HG03575 (cell line): ENCODE data around the gene KIF27.
"Not testable (repeated sequence)": the region's sequence is repeated elsewhere in the genome, so short reads cannot be mapped to it uniquely, and the experiment has no call there.

ENCODE experiments used
- ATAC-seq: cut with Tn5 transposase; IDR thresholded peaks from one replicate; pipeline ENCODE4 v1.9.1; 2021; ENCODE audit not compliant: unreplicated experiment, insufficient number of reproducible peaks, low FRiP score; ENCODE audit errors: extremely low read depth

KIF27 gene

DNA sequence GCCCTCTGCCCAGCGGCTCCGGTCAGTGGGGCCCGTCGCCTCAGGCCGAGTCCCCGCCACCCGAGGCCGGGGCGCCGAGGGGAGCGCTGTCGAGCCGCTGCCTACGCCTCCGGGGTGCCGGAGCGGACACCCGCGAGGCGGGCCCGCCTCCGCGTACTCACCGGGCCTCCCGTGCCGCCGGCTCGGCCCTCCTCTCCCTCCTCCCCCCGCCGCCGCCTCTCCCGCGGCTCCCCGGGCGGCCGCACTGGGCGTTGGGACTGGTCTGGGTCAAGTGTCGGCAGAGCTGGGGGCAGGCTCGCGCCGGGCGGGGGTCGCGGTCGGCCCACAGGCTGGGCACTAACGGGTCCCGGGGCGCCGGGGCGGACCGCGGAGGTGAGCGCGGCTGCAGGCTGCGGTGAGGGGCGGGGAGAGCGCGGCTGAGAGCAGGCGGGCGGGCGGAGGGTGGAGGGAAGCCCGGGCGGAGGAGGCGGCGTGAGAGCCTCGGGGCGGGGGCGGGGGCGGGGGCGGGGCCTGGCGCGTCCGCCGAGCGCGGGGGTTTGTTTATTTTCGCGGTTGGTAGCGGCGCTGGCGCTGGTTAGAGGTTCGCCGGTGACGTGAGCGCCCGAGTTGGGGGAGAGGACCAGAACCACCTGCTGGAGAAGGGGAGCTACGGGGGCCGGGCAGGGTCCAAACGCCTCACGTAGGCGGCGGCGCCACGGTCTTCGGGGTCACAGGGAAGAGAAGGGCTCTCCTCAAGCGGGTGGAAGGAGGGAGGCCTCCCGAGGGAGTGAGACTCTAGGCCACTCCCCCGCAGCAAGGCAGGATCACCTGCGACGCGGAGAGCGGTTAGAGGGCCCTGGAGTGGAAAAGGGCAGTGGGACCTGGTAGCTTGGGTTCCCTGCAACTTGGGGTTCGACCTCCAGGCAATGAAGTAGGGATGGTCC, 103.6 kb downstream of the KIF27 start, which contains the start of gene GKAP1:
Gene GKAP1 (minus strand): TSS at position 414 of the 923 bp plus-strand sequence. CDS start 11,252 bp downstream, outside the sequence.
- ATAC-seq, result not testable (repeated sequence)

GRCh38 chr9:83817011-83817355, 104.2 kb downstream of the KIF27 start:
- not testable (repeated sequence) for ATAC-seq

DNA sequence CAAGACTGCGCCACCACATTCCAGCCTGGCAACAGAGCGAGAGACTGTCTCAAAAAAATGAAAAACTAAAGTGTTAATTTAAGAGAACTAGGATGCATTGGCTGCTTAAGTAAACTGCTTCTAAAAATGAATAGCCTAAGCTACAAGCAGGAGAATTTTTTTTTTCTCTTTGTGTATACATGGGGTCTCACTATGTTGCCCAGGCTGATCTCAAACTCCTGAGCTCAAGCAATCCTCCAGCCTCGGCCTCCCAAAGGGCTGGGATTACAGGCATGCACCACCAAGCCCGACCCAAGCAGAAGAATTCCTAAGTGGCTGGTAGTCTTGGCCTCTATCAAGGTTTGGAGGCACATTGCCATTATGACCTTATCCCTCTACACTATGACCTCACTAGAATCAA, 106.1 kb downstream of the KIF27 start:
- ATAC-seq, result not testable (repeated sequence)

GRCh38 chr9:83809213-83809612, 112.0 kb downstream of the KIF27 start:
- ATAC-seq, result not testable (repeated sequence)

DNA sequence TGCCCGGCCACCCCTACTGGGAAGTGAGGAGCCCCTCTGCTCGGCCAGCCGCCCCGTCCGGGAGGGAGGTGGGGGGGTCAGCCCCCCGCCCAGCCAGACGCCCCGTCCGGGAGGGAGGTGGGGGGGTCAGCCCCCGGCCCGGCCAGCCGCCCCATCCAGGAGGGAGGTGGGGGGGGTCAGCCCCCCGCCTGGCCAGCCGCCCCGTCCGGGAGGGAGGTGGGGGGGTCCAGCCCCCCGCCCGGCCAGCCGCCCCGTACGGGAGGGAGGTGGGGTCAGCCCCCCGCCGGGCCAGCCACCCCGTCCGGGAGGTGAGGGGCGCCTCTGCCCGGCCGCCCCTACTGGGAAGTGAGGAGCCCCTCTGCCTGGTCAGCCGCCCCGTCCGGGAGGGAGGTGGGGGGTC, 116.8 kb downstream of the KIF27 start:
- not testable (repeated sequence) for ATAC-seq

GRCh38 chr9:83803941-83804340, 117.3 kb downstream of the KIF27 start:
- ATAC-seq, result not testable (repeated sequence)

DNA sequence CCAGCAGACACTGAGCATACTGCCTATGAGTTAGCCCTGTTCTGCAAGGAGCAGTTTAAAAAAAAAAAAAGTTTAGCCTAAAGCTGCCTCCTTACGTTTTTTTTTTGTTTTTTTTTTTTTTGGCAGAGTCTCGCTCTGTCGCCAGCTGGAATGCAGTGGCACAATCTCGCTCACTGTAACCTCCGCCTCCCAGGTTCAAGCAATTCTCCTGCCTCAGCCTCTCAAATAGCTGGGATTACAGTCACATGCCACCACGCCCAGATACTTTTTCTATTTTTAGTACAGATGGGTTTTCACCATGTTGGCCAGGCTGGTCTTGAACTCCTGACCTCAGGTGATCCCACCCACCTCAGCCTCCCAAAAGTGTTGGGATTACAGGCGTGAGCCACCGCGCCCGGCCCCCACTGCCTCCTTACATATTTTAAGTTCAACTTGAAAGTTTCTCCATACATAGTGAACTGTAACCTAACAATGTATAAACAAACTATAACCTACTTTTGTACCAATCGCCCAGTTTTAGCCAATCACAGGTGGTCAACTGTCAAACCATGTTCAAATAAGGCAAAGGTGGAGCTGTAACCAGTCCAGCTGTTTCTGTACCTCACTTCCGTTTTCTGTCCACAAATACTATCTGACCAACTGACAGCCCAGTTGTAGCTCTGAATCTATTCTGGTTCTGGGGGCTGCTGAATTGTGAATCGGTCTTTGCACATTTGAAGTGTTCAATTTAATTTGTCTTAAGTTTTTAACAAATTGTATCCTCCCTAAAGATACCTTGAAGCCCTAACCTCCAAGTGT, 120.8 kb downstream of the KIF27 start:
- ATAC-seq, result no peak

GRCh38 chr9:83794051-83794450, 127.2 kb downstream of the KIF27 start:
- ATAC-seq, result no peak

DNA sequence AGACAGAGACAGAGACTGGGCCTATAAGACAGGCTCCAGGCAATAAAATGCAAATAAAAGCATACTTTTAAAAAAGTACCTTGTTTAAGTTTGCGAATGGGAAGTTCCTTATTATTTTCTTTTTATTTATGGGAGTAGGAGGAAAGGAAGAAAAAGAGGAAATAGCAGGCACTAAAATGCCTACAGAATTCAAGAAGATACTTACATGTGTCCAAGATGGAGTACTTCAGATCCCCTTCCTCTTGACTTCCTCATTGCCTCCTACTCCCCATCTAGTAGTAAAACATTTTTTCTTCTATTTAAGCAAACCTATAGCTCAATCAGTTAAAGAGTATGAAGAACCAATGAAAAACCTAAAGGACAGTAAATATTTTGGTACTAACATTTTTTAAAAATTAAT, 128.5 kb downstream of the KIF27 start:
- no peak for ATAC-seq
